HepG2 (cell line): ENCODE measurements around the gene NDUFB11. TPM values are rescaled to one million over a fixed set of nuclear protein-coding genes. Genes with fewer than 3 reads are reported as not detected.

Experiments used
- ATAC-seq: fragments of 200-7000 bp; cut with Tn5 transposase; 3 replicates; pipeline ENCODE4 v1.9.1; 2020; ENCODE audit warnings: mild to moderate bottlenecking, moderate library complexity
- Bru-seq: library from RNA; stranded (reverse); fragments of 400-500 nt; gene quantifications from one replicate; lab custom pipeline; 2021; lab: Mats Ljungman, UMichigan
- BruChase-seq, 2 experiments: library from RNA; stranded (reverse); fragments of 400-500 nt; gene quantifications; one replicate each; lab custom pipeline; 2021; lab: Mats Ljungman, UMichigan
- BruUV-seq: library from RNA; stranded (reverse); fragments of 400-500 nt; replicated peaks from 2 replicates; lab custom pipeline; 2021; lab: Mats Ljungman, UMichigan
- CTCF ChIA-PET: fragments of 300-600 bp; formaldehyde crosslinking; extraction: SDS; loops from one replicate; lab custom pipeline; 2021; ENCODE audit warnings: low total read pairs, inconsistent platforms, low intra/inter-chr PET ratio; lab: Yijun Ruan, JAX
- POLR2A ChIA-PET: fragments of 350-600 bp; sonication (Branson Sonifier 250); formaldehyde crosslinking; loops from one replicate; lab custom pipeline; 2020; ENCODE audit warnings: antibody characterized with exemption, inconsistent platforms; lab: Yijun Ruan, JAX
- DNase-seq: peaks from one replicate; pipeline ENCODE4 v3.0.0-alpha.2; 2015; ENCODE audit warnings: low spot score
- FAIRE-seq: peaks from 3 replicates; lab custom pipeline; 2011; peaks lifted over from hg19 to GRCh38; lab: Jason Lieb, UNC
- H2AFZ ChIP-seq: one replicate; pipeline ENCODE4 v1.6.1; 2011; ENCODE audit warnings: low read length, inconsistent platforms
- H3K27ac ChIP-seq: fragments of 300-600 bp; 3 replicates; pipeline ENCODE4 v1.8.0; 2011; ENCODE audit warnings: mixed run types, mild to moderate bottlenecking, mixed read lengths, low read length, inconsistent platforms; ENCODE audit not compliant: insufficient read depth; ENCODE audit errors: extremely low read length
- H3K27me3 ChIP-seq, 2 experiments: fragments of 200-600 bp in 1 of 2; 2 replicates in 1 of 2; 3 replicates in 1 of 2; pipeline versions ENCODE4 v1.6.0 to v1.8.0; 2011; ENCODE audit warnings: low read length in 2 of 2, mild to moderate bottlenecking in 2 of 2, moderate library complexity in 2 of 2, inconsistent platforms in 1 of 2; ENCODE audit not compliant: insufficient read depth in 2 of 2, control insufficient read depth in 1 of 2
- H3K36me3 ChIP-seq, 2 experiments: fragments of 200-600 bp in 1 of 2; replicated peaks in 1 of 2; 2 replicates in 1 of 2; 3 replicates in 1 of 2; pipeline versions ENCODE4 v1.5.1 to v1.8.0; 2011; ENCODE audit warnings: low read length in 2 of 2, inconsistent platforms in 1 of 2; ENCODE audit not compliant: insufficient read depth in 2 of 2, control insufficient read depth in 1 of 2
- H3K4me1 ChIP-seq: 2 replicates; pipeline ENCODE4 v1.5.1; 2012; ENCODE audit warnings: low read length, inconsistent platforms; ENCODE audit not compliant: insufficient read depth
- H3K4me2 ChIP-seq: 2 replicates; pipeline ENCODE4 v1.6.0; 2011; ENCODE audit warnings: low read depth, low read length, inconsistent platforms
- H3K4me3 ChIP-seq, 3 experiments: fragments of 200-600 bp in 1 of 3; sonication (generic), shearing (Covaris generic) in 1 of 3; replicated peaks in 1 of 3; 2 replicates each; pipeline ENCODE4 v1.5.1; 2011 to 2016; ENCODE audit warnings: low read length in 3 of 3, inconsistent platforms in 2 of 3, low read depth in 2 of 3, mild to moderate bottlenecking in 2 of 3, control low read depth in 1 of 3, mixed read lengths in 1 of 3; ENCODE audit not compliant: insufficient read depth in 1 of 3
- H3K79me2 ChIP-seq: one replicate; pipeline ENCODE4 v1.6.1; 2011; ENCODE audit warnings: low read length, inconsistent platforms; ENCODE audit not compliant: insufficient read depth
- H3K9ac ChIP-seq: 2 replicates; pipeline ENCODE4 v1.6.0; 2011; ENCODE audit warnings: mild to moderate bottlenecking, low read depth, low read length, inconsistent platforms; ENCODE audit not compliant: insufficient read depth
- H3K9me3 ChIP-seq: 2 replicates; pipeline ENCODE4 v1.5.1; 2012; ENCODE audit warnings: mild to moderate bottlenecking, low read length
- H4K20me1 ChIP-seq: 2 replicates; pipeline ENCODE4 v1.6.0; 2011; ENCODE audit warnings: inconsistent platforms, mild to moderate bottlenecking, low read length, moderate library complexity; ENCODE audit not compliant: insufficient read depth
- ATF5 ChIP-seq: sonication (generic); formaldehyde crosslinking; IDR thresholded peaks from 2 replicates; pipeline ENCODE4 v1.4.0; 2020; ENCODE audit warnings: mild to moderate bottlenecking, low read depth, missing genetic modification reagents
- FOXJ3 ChIP-seq: sonication (generic); formaldehyde crosslinking; IDR thresholded peaks from 2 replicates; pipeline ENCODE4 v1.4.0; 2020; ENCODE audit warnings: missing genetic modification reagents, mild to moderate bottlenecking, borderline replicate concordance
- MTF2 ChIP-seq: sonication (generic); formaldehyde crosslinking; IDR thresholded peaks from 2 replicates; pipeline ENCODE4 v1.5.0; 2020; ENCODE audit warnings: missing genetic modification reagents, borderline replicate concordance
- PRDM15 ChIP-seq: sonication (generic); formaldehyde crosslinking; IDR thresholded peaks from 2 replicates; pipeline ENCODE4 v1.4.0; 2020; ENCODE audit warnings: missing genetic modification reagents
- SALL2 ChIP-seq: sonication (generic); formaldehyde crosslinking; IDR thresholded peaks from 2 replicates; pipeline ENCODE4 v1.8.1; 2023; ENCODE audit warnings: mild to moderate bottlenecking, missing genetic modification reagents, inconsistent platforms
- SP4 ChIP-seq: sonication (generic); formaldehyde crosslinking; IDR thresholded peaks from 2 replicates; pipeline ENCODE4 v1.8.1; 2023; ENCODE audit warnings: mild to moderate bottlenecking, missing genetic modification reagents
- ZBED4 ChIP-seq: sonication (generic); formaldehyde crosslinking; IDR thresholded peaks from 2 replicates; pipeline ENCODE4 v1.4.0; 2020; ENCODE audit warnings: missing genetic modification reagents, borderline replicate concordance
- WGBS: methylation state at CpG from one replicate; pipeline ENCODE4 v1.1.6; 2017; ENCODE audit warnings: low lambda C conversion rate; 5-methylcytosine and 5-hydroxymethylcytosine counted together
- in situ Hi-C: cut with HindIII; loops from 2 replicates; pipeline ENCODE4 v1.10.0; 2017; ENCODE audit warnings: low pct_unique_long_range_greater_than_20kb; ENCODE audit not compliant: extremely low pct_ligation_motif_present
- intact Hi-C: fragments of 100-400 bp; cut with micrococcal nuclease; formaldehyde crosslinking; loops from one replicate; pipeline ENCODE4 v1.10.0; 2022; ENCODE audit not compliant: unreplicated experiment
- long read RNA-seq, 2 experiments: library from RNA in 1 of 2; library from polyadenylated mRNA in 1 of 2; stranded (forward) in 1 of 2; unstranded in 1 of 2; transcript quantifications; one replicate each; pipeline ENCODE4 v2.0.0, GENCODE V29; 2019 to 2022
- polyA minus RNA-seq, 3 experiments: library from RNA; depleted of rRNA, polyadenylated mRNA; stranded (reverse); fragments of >200 nt; gene quantifications; 2 replicates each; pipeline ENCODE4 v1.2.3, GENCODE V29; 2011; ENCODE audit warnings: low replicate concordance in 1 of 3
- polyA plus RNA-seq, 8 experiments: library from polyadenylated mRNA; depleted of rRNA in 3 of 8; stranded (reverse) in 7 of 8; unstranded in 1 of 8; fragments of >200 nt; fragmentation: Illumina TruSeq in 4 of 8; extraction: Trizol in 4 of 8; gene quantifications; 2 replicates each; pipeline versions ENCODE4 v1.2.1 to v1.2.3, GENCODE V29; 2011 to 2016; ENCODE audit warnings: low read depth in 4 of 8, missing spikeins in 1 of 8, mixed read lengths in 1 of 8; ENCODE audit not compliant: insufficient read depth in 1 of 8
- total RNA-seq, 5 experiments: library from RNA; depleted of rRNA; stranded (reverse); fragments of >200 nt; fragmentation: Illumina TruSeq; extraction: Trizol; gene quantifications; 2 replicates each; pipeline ENCODE4 v1.2.3, GENCODE V29; 2016; ENCODE audit warnings: low read depth in 1 of 5

The NDUFB11 gene
- total RNA-seq (2016; rRNA removed; fragmentation: Illumina TruSeq; extraction: Trizol) (94.8 and 100 TPM in 2 replicates), polyA plus RNA-seq (2011; rRNA removed) (46.6 and 53.9 TPM in 2 replicates), polyA minus RNA-seq (2011; rRNA and poly(A)+ RNA removed; ENCODE audit: low replicate concordance) (77.2 and 279 TPM in 2 replicates), Bru-seq, nascent RNA (percentile 81 among the genes with signal in this experiment), BruChase-seq, experiment 1, labeled RNA remaining after a 6-hour chase (percentile 87 among the genes with signal in this experiment), BruChase-seq, experiment 2, labeled RNA remaining after a 2-hour chase (percentile 70 among the genes with signal in this experiment)
- total RNA-seq (2016; cell fraction: cytosol; rRNA removed; fragmentation: Illumina TruSeq; extraction: Trizol; ENCODE audit: low read depth) = 63.5 and 69.5 TPM in 2 replicates
- total RNA-seq (2016; cell fraction: insoluble cytoplasmic fraction; rRNA removed; fragmentation: Illumina TruSeq; extraction: Trizol) = 101 and 102 TPM in 2 replicates
- 56.7 and 63.8 TPM in 2 replicates for total RNA-seq (2016; cell fraction: membrane; rRNA removed; fragmentation: Illumina TruSeq; extraction: Trizol)
- 50.3 and 51.3 TPM in 2 replicates for total RNA-seq (2016; cell fraction: nucleus; rRNA removed; fragmentation: Illumina TruSeq; extraction: Trizol)
- 62.7 and 82.8 TPM in 2 replicates for polyA plus RNA-seq (2011; cell fraction: cytosol; rRNA removed)
- polyA plus RNA-seq (2011; cell fraction: nucleus; rRNA removed) = 23.0 and 26.5 TPM in 2 replicates
- 42.6 and 54.4 TPM in 2 replicates for polyA plus RNA-seq (2012)
- 79.8 and 82.5 TPM in 2 replicates for polyA plus RNA-seq (2016; cell fraction: cytosol; fragmentation: Illumina TruSeq; extraction: Trizol; ENCODE audit: low read depth)
- polyA plus RNA-seq (2016; cell fraction: insoluble cytoplasmic fraction; fragmentation: Illumina TruSeq; extraction: Trizol; ENCODE audit: low read depth) = 92.6 and 96.5 TPM in 2 replicates
- 57.9 and 58.0 TPM in 2 replicates for polyA plus RNA-seq (2016; cell fraction: membrane; fragmentation: Illumina TruSeq; extraction: Trizol; ENCODE audit: low read depth)
- polyA plus RNA-seq (2016; cell fraction: nucleus; fragmentation: Illumina TruSeq; extraction: Trizol; ENCODE audit: insufficient read depth, low read depth) = 81.9 and 89.2 TPM in 2 replicates
- polyA minus RNA-seq (2011; cell fraction: cytosol; rRNA and poly(A)+ RNA removed) = 29.8 and 30.6 TPM in 2 replicates
- 7.1 and 9.5 TPM in 2 replicates for polyA minus RNA-seq (2011; cell fraction: nucleus; rRNA and poly(A)+ RNA removed)
- long read RNA-seq, experiment 1, transcript NDUFB11-202 (3 exons, 1,388 nt) = major isoform, 181 of 232 reads
- long read RNA-seq, experiment 1, transcript NDUFB11-201 (3 exons, 948 nt) = minor isoform, 49 of 232 reads
- long read RNA-seq, experiment 1, partial matches to known transcripts = 1 of 232 reads
- long read RNA-seq, experiment 1, other reads (novel, unspliced or antisense) = 1 of 232 reads
- long read RNA-seq, experiment 2, transcript NDUFB11-201 (3 exons, 948 nt) = minor isoform, 91 of 348 reads
- long read RNA-seq, experiment 2, transcript NDUFB11-202 (3 exons, 1,388 nt) = major isoform, 253 of 348 reads
- long read RNA-seq, experiment 2, partial matches to known transcripts = 3 of 348 reads
- long read RNA-seq, experiment 2, other reads (novel, unspliced or antisense) = 1 of 348 reads

- POLR2A ChIA-PET = interaction anchor here (0.6 to 2.0 kb wide), 12 partner anchors 10 to 308 kb away, joined by 3 to 35 read pairs (median 4); partner anchors contain the start of genes RP2 and USP11
- DNase-seq = peak; percentile 89
- no peak within 1 kb of the TSS for H2AFZ ChIP-seq
- peaks cover 18% of the 10 kb centered on the region; the same call in 1 of the 2 replicates for H4K20me1 ChIP-seq
- no peaks in the 10 kb centered on the region for H3K9me3 ChIP-seq
- peak within 1 kb of the TSS; percentile 66 to 83 (median 76) for H3K4me3 ChIP-seq
- peak; percentile 88 for FAIRE-seq
- CTCF ChIA-PET = no interaction called here
- no TSS peak for BruUV-seq
- peak within 1 kb of the TSS; percentile 89 for H3K9ac ChIP-seq
- peaks cover 48% of the 10 kb centered on the region for H3K79me2 ChIP-seq
- intact Hi-C loops (loop anchor here (2.0 kb wide), 1 partner anchor 16 kb away; no protein-coding TSS in a partner anchor), in situ Hi-C loops (no loop called here)
- peaks cover 1 to 7% of the 10 kb centered on the region in 2 experiments; a peak in 3 of 5 replicates for H3K36me3 ChIP-seq
- H3K4me2 ChIP-seq = peak within 1 kb of the TSS; percentile 93
- peak within 1 kb of the TSS; percentile 98 for H3K27ac ChIP-seq
- H3K27me3 ChIP-seq = no peaks in the 10 kb centered on the region
- H3K4me1 ChIP-seq = peaks cover 20% of the 10 kb centered on the region
- no CpG with 5 or more reads among the region's 54 CpGs for whole genome bisulfite sequencing
- peak; percentile 97 for ATAC-seq
- TF ChIP-seq PRDM15 (CRISPR knock-in tag) = no peak
- no peak for TF ChIP-seq FOXJ3 (CRISPR knock-in tag)
- no peak for TF ChIP-seq MTF2 (CRISPR knock-in tag)
- no peak for TF ChIP-seq ATF5
- TF ChIP-seq SP4 (CRISPR knock-in tag) = peak; percentile 22; the same call in 1 of the 2 replicates
- no peak for TF ChIP-seq ZBED4 (CRISPR knock-in tag)
- TF ChIP-seq SALL2 (CRISPR knock-in tag) = no peak
These were observed at the start of gene NDUFB11, which contains the start of gene RBM10 for GRCh38 chrX:47144626-47145394. Gene NDUFB11, minus strand, starts transcription at chrX:47144702. Its CDS starts 23 bp downstream, at chrX:47144679. Gene RBM10, plus strand, starts transcription at chrX:47145221. Its CDS starts 2,261 bp downstream, at chrX:47147482.
